ENCODE results near the gene RSRC1. TPM values are rescaled to one million over a fixed set of nuclear protein-coding genes. Genes with fewer than 3 reads are reported as not detected.

The RSRC1 gene
- total and polyA plus RNA-seq, 2 of the 8 experiments (the other 6 are each of a cell fraction or from before 2014, with no cell fraction given), result 2.0 to 27.9 TPM

GRCh38 chr3:158105119-158105709 is 4.7 kb upstream of the RSRC1 start:
- peaks cover 2 to 15% of the 10 kb centered on the region in 2 experiments for H4K20me1 ChIP-seq (replicated peaks in 1 of 2; ENCODE audit: control insufficient read depth in 1 of 2, insufficient read depth in 2 of 2, low read length in 2 of 2)
- CTCF ChIA-PET (ENCODE audit: partially characterized antibody), result interaction anchor here (0.6 to 1.9 kb wide), 5 partner anchors 11 to 617 kb away, joined by 3 to 7 read pairs (median 3); no protein-coding TSS in a partner anchor

More at GRCh38 chr3:158105119-158105709, 4.7 kb upstream of the RSRC1 start:
- DNase-seq (ENCODE audit: low read depth in 1 of 2, low spot score in 2 of 2) (peak in 1 of 2 experiments; percentile 79), FAIRE-seq (no peak)
- Histone ChIP-seq H3K9ac (replicated peaks in 1 of 4; ENCODE audit: extremely low read depth in 1 of 4, low read depth in 3 of 4, low read length in 3 of 4) (no peak overlapping the region), H2BK120ac (replicated peaks; ENCODE audit: low read depth, low read length) (no peak overlapping the region), H3K4me3 (ENCODE audit: extremely low read depth in 1 of 4, insufficient read depth in 2 of 4, low read depth in 3 of 4, low read length in 4 of 4) (peak overlapping the region; percentile 34 to 78 (median 44)), H3K9me3 (ENCODE audit: insufficient read depth in 2 of 2, low read depth in 1 of 2, low read length in 1 of 2) (no peaks in the 10 kb centered on the region), H3K4me2 (ENCODE audit: insufficient read depth in 1 of 2, low read depth in 2 of 2, low read length in 2 of 2) (peak overlapping the region; percentile 84 to 99), H3K23ac (ENCODE audit: insufficient read length) (no peak overlapping the region), H3K4me1 (replicated peaks in 1 of 4; ENCODE audit: control insufficient read depth in 3 of 4, insufficient read depth in 4 of 4, low read length in 3 of 4) (peaks cover 0 to 15% (median 13%) of the 10 kb centered on the region in 4 experiments; a peak in 6 of 7 replicates), H3K56ac (replicated peaks; ENCODE audit: insufficient read length, low read depth, low read length) (no peak overlapping the region), H2BK15ac (ENCODE audit: low read length) (no peak overlapping the region), H3K79me2 (ENCODE audit: control insufficient read depth in 1 of 2, insufficient read depth in 2 of 2, low read length in 2 of 2) (no peaks in the 10 kb centered on the region), H4K8ac (ENCODE audit: extremely low read depth, insufficient read depth, low read length) (peak overlapping the region; percentile 43; the same call in 1 of the 2 replicates), H3K18ac (ENCODE audit: extremely low read depth, low read length) (no peak overlapping the region), H3K36me3 (ENCODE audit: control insufficient read depth in 2 of 4, insufficient read depth in 4 of 4, low read length in 3 of 4) (no peaks in the 10 kb centered on the region), H3K27ac (ENCODE audit: low read depth, low read length) (no peak overlapping the region), H2BK12ac (ENCODE audit: low read depth, low read length) (no peak overlapping the region), H3K79me1 (ENCODE audit: low read depth, low read length) (no peaks in the 10 kb centered on the region), H3K23me2 (ENCODE audit: low read depth, low read length) (peaks cover 29% of the 10 kb centered on the region; the same call in 1 of the 2 replicates), H2AK5ac (ENCODE audit: low read depth, low read length) (no peak overlapping the region), H2BK20ac (ENCODE audit: low read length) (no peak overlapping the region), H2BK5ac (ENCODE audit: low read depth, low read length) (no peak overlapping the region), H3K4ac (replicated peaks; ENCODE audit: insufficient read length, low read depth, low read length) (no peak overlapping the region), H2AFZ (ENCODE audit: low read length) (no peak overlapping the region; the same call in 1 of the 2 replicates), H4K5ac (ENCODE audit: insufficient read length, low read depth, low read length) (no peak overlapping the region), H4K91ac (replicated peaks; ENCODE audit: insufficient read length, low read length) (no peak overlapping the region), H3K14ac (ENCODE audit: insufficient read length) (no peak overlapping the region), H3K27me3 (replicated peaks in 1 of 4; ENCODE audit: control insufficient read depth in 3 of 4, extremely low read depth in 1 of 4, insufficient read depth in 3 of 4, low read length in 3 of 4) (peaks cover 65 to 92% (median 82%) of the 10 kb centered on the region in 4 experiments)
- WGBS, 2 experiments (ENCODE audit: extremely low coverage in 1 of 2, insufficient coverage in 1 of 2, insufficient read length in 1 of 2, insufficient replicate concordance in 2 of 2, low coverage in 1 of 2, low lambda C conversion rate in 2 of 2, missing lambda C conversion rate in 1 of 2), result 2% methylated on average over 24 of the region's 39 CpGs; no CpG with 5 or more reads in 1 of the 2 experiments
- TF ChIP-seq TAF7 (optimal IDR thresholded peaks at IDR 0.05; ENCODE audit: borderline replicate concordance, low read depth, low read length) (no peak), EP300 (IDR thresholded peaks at IDR 0.05; ENCODE audit: borderline replicate concordance in 1 of 2, low read depth in 2 of 2, low read length in 2 of 2) (no peak), PHF8 (conservative IDR thresholded peaks at IDR 0.05; ENCODE audit: low read depth, low read length) (0 out of 2 replicates have a peak, but pooled peaks have one; percentile 4), SUZ12 (IDR thresholded peaks at IDR 0.05; ENCODE audit: low read length) (peak; percentile 2), TBP (IDR thresholded peaks at IDR 0.05; ENCODE audit: low read depth, low read length) (no peak), KDM4A (IDR thresholded peaks at IDR 0.05; ENCODE audit: low read depth, low read length, severe bottlenecking) (peak; percentile 39), MAFK (IDR thresholded peaks at IDR 0.05; ENCODE audit: low read depth, low read length) (no peak), RNF2 (IDR thresholded peaks at IDR 0.05; ENCODE audit: borderline replicate concordance, low read depth, low read length, missing control alignments, poor library complexity, severe bottlenecking) (no peak), E2F6 (IDR thresholded peaks at IDR 0.05) (peak; percentile 48)
- POLR2A ChIA-PET (ENCODE audit: partially characterized antibody), result interaction anchor here (0.6 to 0.8 kb wide), 3 partner anchors 13 to 208 kb away, joined by 3 read pairs; no protein-coding TSS in a partner anchor

All from H1 (cell line).